ENCODE data around the gene TMIGD3. TPM values are rescaled to one million over a fixed set of nuclear protein-coding genes. Genes with fewer than 3 reads are reported as not detected.

Gene TMIGD3
- total RNA-seq, 1 experiment from 2014 or later: not detected

DNA sequence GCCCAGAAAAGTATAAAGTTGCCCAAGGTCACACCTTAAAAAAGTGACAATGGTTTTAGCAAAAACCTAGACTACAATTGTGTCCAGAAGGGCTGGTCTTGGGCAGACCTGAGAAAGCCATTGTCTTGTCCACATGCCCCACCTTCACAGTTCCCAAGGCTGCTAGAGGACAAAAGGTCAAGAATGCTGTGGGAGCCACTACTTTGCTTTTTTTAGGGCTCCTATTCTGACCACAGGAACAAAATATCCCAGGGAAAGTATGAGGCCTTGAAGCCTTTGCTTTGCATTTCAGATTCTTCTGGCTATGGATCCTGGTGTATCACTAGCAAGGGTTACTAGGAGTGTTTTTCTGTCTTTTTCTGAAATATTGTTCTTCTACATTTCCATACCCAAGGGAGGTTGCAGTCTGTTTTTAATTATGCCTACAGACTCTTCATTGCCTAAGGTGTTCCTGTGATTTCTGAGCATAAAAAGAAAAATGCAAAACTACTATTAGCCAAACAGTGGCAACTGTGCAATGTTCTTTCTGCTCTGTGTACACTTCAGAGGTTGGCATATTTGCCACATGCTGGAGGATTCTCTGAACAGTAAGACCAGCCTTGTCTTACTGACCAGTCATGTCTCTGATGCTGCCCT, 18.9 kb downstream of the TMIGD3 start (continued):
- TF ChIP-seq, protein P1, sequence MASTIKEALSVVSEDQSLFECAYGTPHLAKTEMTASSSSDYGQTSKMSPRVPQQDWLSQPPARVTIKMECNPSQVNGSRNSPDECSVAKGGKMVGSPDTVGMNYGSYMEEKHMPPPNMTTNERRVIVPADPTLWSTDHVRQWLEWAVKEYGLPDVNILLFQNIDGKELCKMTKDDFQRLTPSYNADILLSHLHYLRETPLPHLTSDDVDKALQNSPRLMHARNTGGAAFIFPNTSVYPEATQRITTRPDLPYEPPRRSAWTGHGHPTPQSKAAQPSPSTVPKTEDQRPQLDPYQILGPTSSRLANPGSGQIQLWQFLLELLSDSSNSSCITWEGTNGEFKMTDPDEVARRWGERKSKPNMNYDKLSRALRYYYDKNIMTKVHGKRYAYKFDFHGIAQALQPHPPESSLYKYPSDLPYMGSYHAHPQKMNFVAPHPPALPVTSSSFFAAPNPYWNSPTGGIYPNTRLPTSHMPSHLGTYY (CRISPR knock-in tag; IDR thresholded peaks at IDR 0.05): no peak

DNA sequence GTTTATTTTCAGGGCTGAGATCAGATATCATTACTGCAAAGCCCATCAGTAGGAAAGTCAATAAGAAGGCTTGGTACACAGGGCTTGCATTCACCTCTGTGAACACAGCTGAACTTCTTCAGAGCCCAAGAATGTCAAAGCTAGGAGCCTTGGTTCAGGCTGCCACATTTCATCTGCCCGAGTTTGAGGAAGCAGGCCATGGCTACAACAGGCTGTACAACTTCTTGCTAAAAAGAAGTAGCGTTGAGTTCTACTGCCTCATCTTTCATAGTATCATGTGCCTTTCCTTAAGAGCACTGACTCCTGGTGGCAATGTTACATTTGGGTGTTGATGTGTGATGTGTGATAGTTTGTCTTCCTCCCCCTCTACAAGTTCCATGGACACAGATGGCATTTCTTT, 19.6 kb downstream of the TMIGD3 start:
- DNase-seq (ENCODE audit: low spot score) (no peak), ATAC-seq (no peak)
- Mint-ChIP-seq H3K9me3 (no peaks in the 10 kb centered on the region), H3K36me3 (no peaks in the 10 kb centered on the region), H3K27ac (no peak overlapping the region), H3K4me1 (no peaks in the 10 kb centered on the region), H3K27me3 (ENCODE audit: low read depth) (no peaks in the 10 kb centered on the region), H3K4me3 (no peak overlapping the region)
- ChIA-PET CTCF (no interaction called here), POLR2A (no interaction called here)
- TF ChIP-seq JUN (CRISPR knock-in tag; IDR thresholded peaks at IDR 0.05) (no peak), IRF2 (CRISPR knock-in tag; IDR thresholded peaks at IDR 0.05; ENCODE audit: borderline replicate concordance, low read depth) (no peak), SOX15 (CRISPR knock-in tag; IDR thresholded peaks at IDR 0.05) (no peak), ZNF416 (CRISPR knock-in tag; IDR thresholded peaks at IDR 0.05) (no peak), OVOL2 (CRISPR knock-in tag; IDR thresholded peaks at IDR 0.05; ENCODE audit: borderline replicate concordance) (no peak)
- TF ChIP-seq, protein P2, sequence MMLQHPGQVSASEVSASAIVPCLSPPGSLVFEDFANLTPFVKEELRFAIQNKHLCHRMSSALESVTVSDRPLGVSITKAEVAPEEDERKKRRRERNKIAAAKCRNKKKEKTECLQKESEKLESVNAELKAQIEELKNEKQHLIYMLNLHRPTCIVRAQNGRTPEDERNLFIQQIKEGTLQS (CRISPR knock-in tag; conservative IDR thresholded peaks at IDR 0.05): no peak
- TF ChIP-seq, protein P3, sequence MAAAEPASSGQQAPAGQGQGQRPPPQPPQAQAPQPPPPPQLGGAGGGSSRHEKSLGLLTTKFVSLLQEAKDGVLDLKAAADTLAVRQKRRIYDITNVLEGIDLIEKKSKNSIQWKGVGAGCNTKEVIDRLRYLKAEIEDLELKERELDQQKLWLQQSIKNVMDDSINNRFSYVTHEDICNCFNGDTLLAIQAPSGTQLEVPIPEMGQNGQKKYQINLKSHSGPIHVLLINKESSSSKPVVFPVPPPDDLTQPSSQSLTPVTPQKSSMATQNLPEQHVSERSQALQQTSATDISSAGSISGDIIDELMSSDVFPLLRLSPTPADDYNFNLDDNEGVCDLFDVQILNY (CRISPR knock-in tag; IDR thresholded peaks at IDR 0.05): no peak
- TF ChIP-seq, protein P4, sequence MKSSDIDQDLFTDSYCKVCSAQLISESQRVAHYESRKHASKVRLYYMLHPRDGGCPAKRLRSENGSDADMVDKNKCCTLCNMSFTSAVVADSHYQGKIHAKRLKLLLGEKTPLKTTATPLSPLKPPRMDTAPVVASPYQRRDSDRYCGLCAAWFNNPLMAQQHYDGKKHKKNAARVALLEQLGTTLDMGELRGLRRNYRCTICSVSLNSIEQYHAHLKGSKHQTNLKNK (CRISPR knock-in tag; IDR thresholded peaks at IDR 0.05): no peak
- TF ChIP-seq, protein P1 (CRISPR knock-in tag; IDR thresholded peaks at IDR 0.05): no peak
- TF ChIP-seq, protein P5, sequence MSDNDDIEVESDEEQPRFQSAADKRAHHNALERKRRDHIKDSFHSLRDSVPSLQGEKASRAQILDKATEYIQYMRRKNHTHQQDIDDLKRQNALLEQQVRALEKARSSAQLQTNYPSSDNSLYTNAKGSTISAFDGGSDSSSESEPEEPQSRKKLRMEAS (CRISPR knock-in tag; IDR thresholded peaks at IDR 0.05): no peak
- TF ChIP-seq, protein P6, sequence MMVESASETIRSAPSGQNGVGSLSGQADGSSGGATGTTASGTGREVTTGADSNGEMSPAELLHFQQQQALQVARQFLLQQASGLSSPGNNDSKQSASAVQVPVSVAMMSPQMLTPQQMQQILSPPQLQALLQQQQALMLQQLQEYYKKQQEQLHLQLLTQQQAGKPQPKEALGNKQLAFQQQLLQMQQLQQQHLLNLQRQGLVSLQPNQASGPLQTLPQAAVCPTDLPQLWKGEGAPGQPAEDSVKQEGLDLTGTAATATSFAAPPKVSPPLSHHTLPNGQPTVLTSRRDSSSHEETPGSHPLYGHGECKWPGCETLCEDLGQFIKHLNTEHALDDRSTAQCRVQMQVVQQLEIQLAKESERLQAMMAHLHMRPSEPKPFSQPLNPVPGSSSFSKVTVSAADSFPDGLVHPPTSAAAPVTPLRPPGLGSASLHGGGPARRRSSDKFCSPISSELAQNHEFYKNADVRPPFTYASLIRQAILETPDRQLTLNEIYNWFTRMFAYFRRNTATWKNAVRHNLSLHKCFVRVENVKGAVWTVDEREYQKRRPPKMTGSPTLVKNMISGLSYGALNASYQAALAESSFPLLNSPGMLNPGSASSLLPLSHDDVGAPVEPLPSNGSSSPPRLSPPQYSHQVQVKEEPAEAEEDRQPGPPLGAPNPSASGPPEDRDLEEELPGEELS (CRISPR knock-in tag; IDR thresholded peaks at IDR 0.05): no peak

DNA sequence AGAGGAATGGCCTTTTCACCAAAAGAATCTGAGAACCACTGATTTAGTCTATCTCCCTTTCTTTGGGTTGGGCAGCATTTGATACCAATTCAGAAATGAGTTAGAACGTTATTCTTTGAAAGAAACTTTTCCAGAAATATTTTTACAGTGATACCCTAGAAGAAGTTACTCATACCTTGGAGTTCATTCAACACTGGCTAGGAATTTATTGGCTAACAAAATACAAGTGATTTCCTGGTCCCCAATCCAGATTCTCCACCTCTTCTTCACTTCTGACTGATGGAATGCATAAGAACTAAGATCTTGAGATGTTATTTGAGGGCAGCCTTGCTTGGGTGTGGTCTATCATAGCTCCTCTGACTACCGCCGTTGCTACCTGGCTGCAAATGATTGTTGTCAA, 20.3 kb downstream of the TMIGD3 start:
- ATAC-seq: no peak
- CTCF ChIA-PET: interaction anchor here (3.2 kb wide), 1 partner anchor 25 kb away, joined by 71 read pairs; no protein-coding TSS in a partner anchor
- H3K9me3 Mint-ChIP-seq: no peaks in the 10 kb centered on the region
- TF ChIP-seq MXD4 (CRISPR knock-in tag; IDR thresholded peaks at IDR 0.05; ENCODE audit: borderline replicate concordance) (no peak), CREM (CRISPR knock-in tag; IDR thresholded peaks at IDR 0.05) (no peak), ATF1 (CRISPR knock-in tag; IDR thresholded peaks at IDR 0.05) (no peak), ZNF317 (CRISPR knock-in tag; IDR thresholded peaks at IDR 0.05; ENCODE audit: borderline replicate concordance, low read depth) (no peak), NFYB (CRISPR knock-in tag; conservative IDR thresholded peaks at IDR 0.05; ENCODE audit: low read depth) (no peak), HMGA2 (CRISPR knock-in tag; IDR thresholded peaks at IDR 0.05) (no peak)
- TF ChIP-seq, protein P7, sequence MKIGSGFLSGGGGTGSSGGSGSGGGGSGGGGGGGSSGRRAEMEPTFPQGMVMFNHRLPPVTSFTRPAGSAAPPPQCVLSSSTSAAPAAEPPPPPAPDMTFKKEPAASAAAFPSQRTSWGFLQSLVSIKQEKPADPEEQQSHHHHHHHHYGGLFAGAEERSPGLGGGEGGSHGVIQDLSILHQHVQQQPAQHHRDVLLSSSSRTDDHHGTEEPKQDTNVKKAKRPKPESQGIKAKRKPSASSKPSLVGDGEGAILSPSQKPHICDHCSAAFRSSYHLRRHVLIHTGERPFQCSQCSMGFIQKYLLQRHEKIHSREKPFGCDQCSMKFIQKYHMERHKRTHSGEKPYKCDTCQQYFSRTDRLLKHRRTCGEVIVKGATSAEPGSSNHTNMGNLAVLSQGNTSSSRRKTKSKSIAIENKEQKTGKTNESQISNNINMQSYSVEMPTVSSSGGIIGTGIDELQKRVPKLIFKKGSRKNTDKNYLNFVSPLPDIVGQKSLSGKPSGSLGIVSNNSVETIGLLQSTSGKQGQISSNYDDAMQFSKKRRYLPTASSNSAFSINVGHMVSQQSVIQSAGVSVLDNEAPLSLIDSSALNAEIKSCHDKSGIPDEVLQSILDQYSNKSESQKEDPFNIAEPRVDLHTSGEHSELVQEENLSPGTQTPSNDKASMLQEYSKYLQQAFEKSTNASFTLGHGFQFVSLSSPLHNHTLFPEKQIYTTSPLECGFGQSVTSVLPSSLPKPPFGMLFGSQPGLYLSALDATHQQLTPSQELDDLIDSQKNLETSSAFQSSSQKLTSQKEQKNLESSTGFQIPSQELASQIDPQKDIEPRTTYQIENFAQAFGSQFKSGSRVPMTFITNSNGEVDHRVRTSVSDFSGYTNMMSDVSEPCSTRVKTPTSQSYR (CRISPR knock-in tag; IDR thresholded peaks at IDR 0.05): no peak
- TF ChIP-seq, protein P8, sequence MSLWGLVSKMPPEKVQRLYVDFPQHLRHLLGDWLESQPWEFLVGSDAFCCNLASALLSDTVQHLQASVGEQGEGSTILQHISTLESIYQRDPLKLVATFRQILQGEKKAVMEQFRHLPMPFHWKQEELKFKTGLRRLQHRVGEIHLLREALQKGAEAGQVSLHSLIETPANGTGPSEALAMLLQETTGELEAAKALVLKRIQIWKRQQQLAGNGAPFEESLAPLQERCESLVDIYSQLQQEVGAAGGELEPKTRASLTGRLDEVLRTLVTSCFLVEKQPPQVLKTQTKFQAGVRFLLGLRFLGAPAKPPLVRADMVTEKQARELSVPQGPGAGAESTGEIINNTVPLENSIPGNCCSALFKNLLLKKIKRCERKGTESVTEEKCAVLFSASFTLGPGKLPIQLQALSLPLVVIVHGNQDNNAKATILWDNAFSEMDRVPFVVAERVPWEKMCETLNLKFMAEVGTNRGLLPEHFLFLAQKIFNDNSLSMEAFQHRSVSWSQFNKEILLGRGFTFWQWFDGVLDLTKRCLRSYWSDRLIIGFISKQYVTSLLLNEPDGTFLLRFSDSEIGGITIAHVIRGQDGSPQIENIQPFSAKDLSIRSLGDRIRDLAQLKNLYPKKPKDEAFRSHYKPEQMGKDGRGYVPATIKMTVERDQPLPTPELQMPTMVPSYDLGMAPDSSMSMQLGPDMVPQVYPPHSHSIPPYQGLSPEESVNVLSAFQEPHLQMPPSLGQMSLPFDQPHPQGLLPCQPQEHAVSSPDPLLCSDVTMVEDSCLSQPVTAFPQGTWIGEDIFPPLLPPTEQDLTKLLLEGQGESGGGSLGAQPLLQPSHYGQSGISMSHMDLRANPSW (CRISPR knock-in tag; conservative IDR thresholded peaks at IDR 0.05; ENCODE audit: low read depth): no peak
- TF ChIP-seq, protein P3 (CRISPR knock-in tag; IDR thresholded peaks at IDR 0.05): no peak

More for the DNA sequence above, 20.3 kb downstream of the TMIGD3 start:
- no peaks in the 10 kb centered on the region for H3K27me3 Mint-ChIP-seq (ENCODE audit: low read depth)
- no peaks in the 10 kb centered on the region for H3K4me1 Mint-ChIP-seq
- POLR2A ChIA-PET: no interaction called here
- H3K36me3 Mint-ChIP-seq: no peaks in the 10 kb centered on the region
- no peak overlapping the region for H3K4me3 Mint-ChIP-seq
- no peak overlapping the region for H3K27ac Mint-ChIP-seq
- no peak for DNase-seq (ENCODE audit: low spot score)
